ENCODE results near the gene KBTBD6. TPM values are rescaled to one million over a fixed set of nuclear protein-coding genes. Genes with fewer than 3 reads are reported as not detected.

The KBTBD6 gene
- total and polyA plus RNA-seq, 2 of the 13 experiments (the other 11 are each of a cell fraction or from before 2014, with no cell fraction given) = 4.4 to 12.0 TPM

DNA sequence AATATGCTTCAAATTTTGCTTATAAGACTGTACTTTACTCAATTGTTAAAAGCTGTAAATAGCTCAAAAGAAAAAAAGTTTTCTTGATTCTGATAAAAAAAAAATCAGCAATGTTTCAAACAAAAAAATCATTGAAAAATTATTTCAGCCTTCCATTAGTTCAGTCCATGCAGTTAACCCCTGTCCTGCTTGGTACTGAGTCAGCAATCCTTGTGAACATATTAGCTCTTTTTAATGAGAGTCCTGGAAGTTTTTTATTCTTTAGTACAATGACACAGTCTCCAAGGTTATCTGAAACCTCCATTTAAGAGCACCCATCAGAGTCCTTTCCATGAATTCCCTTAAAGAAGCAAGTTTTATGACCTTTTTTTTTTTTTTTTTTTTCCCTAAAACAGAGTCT, 21.4 kb upstream of the KBTBD6 start:
- no peaks in the 10 kb centered on the region for H3K36me3 ChIP-seq (replicated peaks in 1 of 2; ENCODE audit: control insufficient read depth in 1 of 2, insufficient read depth in 2 of 2, low read length in 2 of 2)
- no peak overlapping the region for H3K4me2 ChIP-seq (ENCODE audit: low read depth, low read length)
- no peak for ATAC-seq
- no peak overlapping the region for H3K27ac ChIP-seq (ENCODE audit: extremely low read length, insufficient read depth, low read length)
- H2AFZ ChIP-seq (ENCODE audit: low read length) = no peak overlapping the region
- TF ChIP-seq ZNF253 (CRISPR knock-in tag; IDR thresholded peaks at IDR 0.05; ENCODE audit: borderline replicate concordance) = no peak
- TF ChIP-seq ZMAT3 (CRISPR knock-in tag; conservative IDR thresholded peaks at IDR 0.05) = no peak
- peak; percentile 68 for TF ChIP-seq MAFF (IDR thresholded peaks at IDR 0.05; ENCODE audit: low read depth, low read length)
- TF ChIP-seq MAFK (conservative IDR thresholded peaks at IDR 0.05 in 1 of 2, IDR thresholded peaks at IDR 0.05 in 1 of 2; ENCODE audit: low read length in 2 of 2) = peak; percentile 23 to 76; a peak in 2 of 4 replicates
- TF ChIP-seq, protein P1, sequence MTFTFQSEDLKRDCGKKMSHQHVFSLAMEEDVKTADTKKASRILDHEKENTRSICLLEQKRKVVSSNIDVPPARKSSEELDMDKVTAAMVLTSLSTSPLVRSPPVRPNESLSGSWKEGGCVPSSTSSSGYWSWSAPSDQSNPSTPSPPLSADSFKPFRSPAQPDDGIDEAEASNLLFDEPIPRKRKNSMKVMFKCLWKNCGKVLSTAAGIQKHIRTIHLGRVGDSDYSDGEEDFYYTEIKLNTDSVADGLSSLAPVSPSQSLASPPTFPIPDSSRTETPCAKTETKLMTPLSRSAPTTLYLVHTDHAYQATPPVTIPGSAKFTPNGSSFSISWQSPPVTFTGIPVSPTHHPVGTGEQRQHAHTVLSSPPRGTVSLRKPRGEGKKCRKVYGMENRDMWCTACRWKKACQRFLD (CRISPR knock-in tag; IDR thresholded peaks at IDR 0.05; ENCODE audit: borderline replicate concordance) = no peak
- TF ChIP-seq FOXK1 (CRISPR knock-in tag; IDR thresholded peaks at IDR 0.05; ENCODE audit: borderline replicate concordance, low read depth) = no peak
- no peak for TF ChIP-seq ZNF24 (IDR thresholded peaks at IDR 0.05)
- TF ChIP-seq, protein P2, sequence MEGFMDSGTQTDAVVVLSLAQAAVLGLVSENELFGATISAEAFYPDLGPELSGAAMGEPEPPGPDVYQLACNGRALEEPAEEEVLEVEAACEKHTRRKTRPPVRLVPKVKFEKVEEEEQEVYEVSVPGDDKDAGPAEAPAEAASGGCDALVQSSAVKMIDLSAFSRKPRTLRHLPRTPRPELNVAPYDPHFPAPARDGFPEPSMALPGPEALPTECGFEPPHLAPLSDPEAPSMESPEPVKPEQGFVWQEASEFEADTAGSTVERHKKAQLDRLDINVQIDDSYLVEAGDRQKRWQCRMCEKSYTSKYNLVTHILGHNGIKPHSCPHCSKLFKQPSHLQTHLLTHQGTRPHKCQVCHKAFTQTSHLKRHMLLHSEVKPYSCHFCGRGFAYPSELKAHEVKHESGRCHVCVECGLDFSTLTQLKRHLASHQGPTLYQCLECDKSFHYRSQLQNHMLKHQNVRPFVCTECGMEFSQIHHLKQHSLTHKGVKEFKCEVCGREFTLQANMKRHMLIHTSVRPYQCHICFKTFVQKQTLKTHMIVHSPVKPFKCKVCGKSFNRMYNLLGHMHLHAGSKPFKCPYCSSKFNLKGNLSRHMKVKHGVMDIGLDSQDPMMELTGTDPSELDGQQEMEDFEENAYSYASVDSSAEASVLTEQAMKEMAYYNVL (CRISPR knock-in tag; IDR thresholded peaks at IDR 0.05; ENCODE audit: borderline replicate concordance) = no peak
- no peak for TF ChIP-seq ZNF567 (CRISPR knock-in tag; IDR thresholded peaks at IDR 0.05; ENCODE audit: borderline replicate concordance)
- TF ChIP-seq TGIF2 (CRISPR knock-in tag; IDR thresholded peaks at IDR 0.05) = no peak
- TF ChIP-seq ZFP1 (CRISPR knock-in tag; IDR thresholded peaks at IDR 0.05) = no peak
- no peak overlapping the region for H3K4me3 ChIP-seq (replicated peaks in 1 of 3; ENCODE audit: insufficient read depth in 1 of 3, low read depth in 2 of 3, low read length in 3 of 3)
- in situ Hi-C loops (cut with HindIII; ENCODE audit: extremely low pct_ligation_motif_present, low pct_unique_long_range_greater_than_20kb) = no loop called here
- no peak for DNase-seq (ENCODE audit: low spot score)
- no peaks in the 10 kb centered on the region for H3K79me2 ChIP-seq (ENCODE audit: insufficient read depth, low read length)
- H3K4me1 ChIP-seq (ENCODE audit: insufficient read depth, low read length) = no peaks in the 10 kb centered on the region
- FAIRE-seq = no peak
- intact Hi-C loops (cut with micrococcal nuclease; ENCODE audit: unreplicated experiment) = no loop called here
- ChIA-PET CTCF (ENCODE audit: low intra/inter-chr PET ratio, low total read pairs) (no interaction called here), POLR2A (no interaction called here)
- no TSS peak for BruUV-seq (replicated peaks)
- no peaks in the 10 kb centered on the region for H4K20me1 ChIP-seq (ENCODE audit: insufficient read depth, low read length)
- H3K9me3 ChIP-seq (ENCODE audit: low read length) = peaks cover 37% of the 10 kb centered on the region
- no peak overlapping the region for H3K9ac ChIP-seq (ENCODE audit: insufficient read depth, low read depth, low read length)
- no peaks in the 10 kb centered on the region for H3K27me3 ChIP-seq (ENCODE audit: control insufficient read depth in 1 of 2, insufficient read depth in 2 of 2, low read length in 2 of 2)

All from HepG2 (cell line).